SIG-M5 treated with dmso at 0.1 percent for 504 hours (cell line): ENCODE data around the gene KRT16.
"Not testable (repeated sequence)": the region's sequence is repeated elsewhere in the genome, so short reads cannot be mapped to it uniquely, and the experiment has no call there.

Source experiments
- DNase-seq: peaks from one replicate; lab custom pipeline; 2025; ENCODE audit not compliant: unreplicated experiment; lab: John Stamatoyannopoulos, UW

Gene KRT16

GRCh38 chr17:41615454-41615853, 2.9 kb upstream of the KRT16 start:
- DNase-seq, result no peak

GRCh38 chr17:41614767-41615166, 2.2 kb upstream of the KRT16 start:
- not testable (repeated sequence) for DNase-seq

DNA sequence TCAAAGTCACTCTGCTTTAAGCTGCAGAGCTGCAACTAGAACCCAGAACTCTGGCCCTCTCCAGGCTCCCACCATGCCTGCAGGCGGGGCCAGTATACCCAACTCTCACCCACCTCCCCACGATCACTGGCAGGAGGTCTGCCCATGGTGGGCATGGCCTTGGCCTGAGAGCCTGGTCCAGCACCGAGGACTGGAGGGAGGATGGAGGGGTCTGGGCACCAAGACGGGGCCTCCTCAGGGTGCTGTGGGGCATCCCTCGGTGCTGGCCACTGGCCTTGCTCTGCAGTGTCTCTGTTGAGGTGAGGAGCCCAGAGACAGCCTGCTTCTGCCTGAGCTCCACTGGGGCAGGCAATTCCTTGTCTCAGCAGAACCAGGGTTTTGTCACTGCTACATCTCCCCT, 1.5 kb upstream of the KRT16 start:
- no peak for DNase-seq

DNA sequence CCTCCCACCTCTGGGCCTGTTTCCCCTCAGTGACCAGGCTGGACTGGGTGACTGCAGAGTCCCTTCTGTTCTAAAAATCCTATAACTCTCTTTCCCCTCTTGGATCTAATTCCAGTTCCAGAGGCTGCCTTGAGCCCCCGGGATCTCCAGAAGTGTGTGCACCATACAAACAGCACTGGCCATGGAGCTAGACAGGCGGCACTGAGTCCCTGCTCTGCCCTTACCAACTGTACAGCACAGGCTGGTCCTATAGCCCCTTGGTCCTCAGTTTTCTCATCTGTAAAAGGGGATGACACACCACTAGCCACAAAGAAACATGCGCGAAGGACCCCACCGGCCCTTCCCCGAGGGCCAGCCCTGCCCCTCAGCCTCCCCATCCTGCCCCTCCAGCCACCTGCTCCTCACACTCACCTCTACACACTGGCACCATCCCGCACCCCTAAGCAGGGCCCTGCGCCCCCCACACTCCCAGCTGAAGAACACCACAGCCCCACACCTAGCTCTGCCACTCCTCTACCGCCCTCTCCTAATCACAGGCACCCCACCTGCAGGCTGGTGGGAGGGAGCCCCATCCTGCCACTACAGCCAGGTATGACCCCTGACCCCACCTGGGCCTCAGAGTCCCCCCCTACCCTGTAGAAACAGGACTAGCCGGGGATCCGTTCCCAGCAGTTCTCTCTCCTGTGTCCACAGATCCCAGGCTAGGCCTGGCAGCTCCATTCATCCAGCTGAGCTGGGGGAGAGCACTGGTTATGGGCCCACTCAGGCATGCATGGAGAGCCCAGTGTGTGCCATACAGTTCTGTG, 913 bp upstream of the KRT16 start:
- no peak for DNase-seq

- no peak for DNase-seq
These were observed 1.5 kb downstream of the KRT16 start for GRCh38 chr17:41610965-41611640.

DNA sequence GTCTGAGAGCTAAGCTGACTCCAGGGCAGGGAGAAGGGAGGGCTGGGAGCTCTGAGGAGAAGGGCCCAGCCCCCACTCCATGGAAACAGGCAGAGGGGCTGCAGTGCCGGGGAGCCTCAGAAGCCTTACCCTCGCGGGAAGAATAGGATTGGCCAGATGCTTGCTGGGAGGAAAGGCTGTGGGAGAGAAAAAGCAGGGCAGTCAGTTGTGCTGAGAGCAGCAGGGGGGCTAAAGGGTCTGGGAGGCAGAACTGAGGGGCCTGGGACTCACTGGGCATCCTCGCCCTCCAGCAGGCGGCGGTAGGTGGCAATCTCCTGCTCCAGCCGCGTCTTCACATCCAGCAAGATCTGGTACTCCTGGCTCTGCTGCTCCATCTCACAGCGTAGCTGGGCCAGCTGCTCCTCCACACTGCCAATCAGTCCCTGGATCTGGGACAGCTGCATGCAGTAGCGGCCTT, 2.5 kb downstream of the KRT16 start:
- DNase-seq, result not testable (repeated sequence)

GRCh38 chr17:41606930-41607329, 5.6 kb downstream of the KRT16 start:
- not testable (repeated sequence) for DNase-seq

- no peak for DNase-seq
These were observed 10.0 kb downstream of the KRT16 start for GRCh38 chr17:41602524-41602923.

DNA sequence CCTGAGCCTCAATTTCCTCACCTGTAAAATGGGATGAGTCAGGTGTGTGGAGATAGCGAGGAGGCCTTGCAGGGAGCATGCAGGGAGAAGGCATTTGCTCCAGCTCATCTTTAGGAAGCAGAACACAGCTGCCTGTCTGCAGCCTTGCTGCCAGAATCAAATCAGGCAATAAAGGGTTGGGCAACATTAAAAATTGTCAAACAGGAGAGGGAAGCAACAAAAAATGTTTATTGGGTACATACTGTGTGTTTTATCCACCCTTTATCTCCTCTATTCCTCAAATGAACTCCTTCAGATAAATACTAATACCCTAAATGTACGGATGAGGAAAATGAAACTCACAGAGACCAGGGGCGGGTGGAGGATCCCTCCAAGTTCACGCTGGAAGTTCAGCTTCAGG, 12.2 kb downstream of the KRT16 start:
- DNase-seq, result no peak

DNA sequence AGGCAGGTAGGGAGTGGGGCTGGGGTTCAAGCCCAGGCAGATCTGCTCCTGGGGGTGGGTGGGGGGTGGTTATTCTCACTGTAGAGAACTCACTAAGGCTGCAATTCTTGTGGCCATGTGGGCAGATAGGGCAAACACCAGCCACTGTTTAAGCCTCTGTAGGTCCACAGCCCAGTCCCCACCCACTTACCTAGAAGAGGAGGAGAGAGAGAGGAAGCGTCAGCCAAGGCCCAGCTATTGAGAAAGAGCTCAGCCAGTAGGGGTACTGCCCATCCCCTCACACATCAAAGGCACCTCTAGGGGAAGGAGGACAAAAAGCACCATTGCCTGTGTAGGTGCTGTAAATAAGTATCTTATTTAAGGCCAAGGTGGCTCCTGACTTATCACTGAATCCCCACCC, 12.9 kb downstream of the KRT16 start:
- no peak for DNase-seq

- no peak for DNase-seq
These were observed 17.0 kb downstream of the KRT16 start for GRCh38 chr17:41595585-41595984.

DNA sequence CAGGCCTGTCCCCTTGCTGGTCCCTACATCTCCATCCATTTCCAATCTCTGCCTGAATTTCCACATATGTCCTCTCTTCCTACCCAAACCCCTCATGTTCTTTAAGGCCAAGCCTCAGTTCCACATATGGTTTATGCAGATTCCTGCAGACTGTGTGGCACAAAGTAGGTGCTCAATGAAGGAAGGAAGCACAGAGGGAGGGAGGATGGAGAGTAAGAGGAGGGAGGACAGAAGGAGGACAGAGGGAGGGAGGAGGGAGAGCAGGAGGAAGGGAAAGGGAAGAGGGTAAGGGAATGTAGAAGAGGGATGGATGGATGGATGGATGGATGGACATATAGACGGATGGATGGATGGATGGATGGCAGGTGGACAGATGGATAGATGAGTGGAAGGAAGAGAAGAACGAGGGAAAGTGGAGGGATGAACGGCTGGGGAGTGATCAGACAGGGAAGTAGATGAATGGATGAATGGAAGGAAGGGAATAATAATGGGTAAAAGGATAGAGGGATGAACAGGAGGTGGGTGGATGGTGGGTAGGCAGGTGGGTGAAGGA, 18.1 kb downstream of the KRT16 start:
- DNase-seq, result no peak

DNA sequence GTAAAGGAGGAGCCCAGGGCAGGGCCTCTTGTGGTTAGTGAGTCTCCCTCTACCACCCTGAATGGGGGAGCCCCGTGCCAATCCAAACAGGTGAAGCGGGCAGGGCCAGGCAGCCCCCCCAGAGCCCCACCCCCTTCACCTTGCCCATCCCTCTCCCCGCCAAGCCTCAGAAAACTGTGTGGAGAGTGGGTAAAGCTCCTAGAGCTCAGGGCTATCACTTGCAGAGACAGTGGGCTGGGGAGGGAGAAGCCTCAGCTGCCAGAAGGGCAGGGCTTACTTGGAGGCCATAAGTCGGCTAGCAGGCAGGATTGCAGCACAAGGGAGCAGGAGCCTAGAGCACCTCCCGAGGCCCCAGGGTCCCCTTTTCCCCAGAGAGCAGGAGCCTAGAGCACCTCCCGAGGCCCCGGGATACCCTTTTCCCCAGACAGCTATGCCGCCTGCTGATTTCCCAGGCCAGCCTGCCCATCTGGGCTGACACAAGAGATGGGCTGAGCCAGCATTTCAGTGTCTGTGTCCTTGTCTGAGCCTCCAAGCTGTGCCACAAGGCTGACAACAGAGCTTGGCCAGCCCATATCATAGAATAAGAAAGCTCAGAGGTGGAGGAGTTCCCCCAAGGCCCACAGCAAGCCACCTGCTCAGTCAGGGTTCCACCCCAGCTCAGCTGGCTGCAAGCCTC, 19.1 kb downstream of the KRT16 start:
- no peak for DNase-seq

- no peak for DNase-seq
These were observed 19.8 kb downstream of the KRT16 start for GRCh38 chr17:41592601-41593305.

DNA sequence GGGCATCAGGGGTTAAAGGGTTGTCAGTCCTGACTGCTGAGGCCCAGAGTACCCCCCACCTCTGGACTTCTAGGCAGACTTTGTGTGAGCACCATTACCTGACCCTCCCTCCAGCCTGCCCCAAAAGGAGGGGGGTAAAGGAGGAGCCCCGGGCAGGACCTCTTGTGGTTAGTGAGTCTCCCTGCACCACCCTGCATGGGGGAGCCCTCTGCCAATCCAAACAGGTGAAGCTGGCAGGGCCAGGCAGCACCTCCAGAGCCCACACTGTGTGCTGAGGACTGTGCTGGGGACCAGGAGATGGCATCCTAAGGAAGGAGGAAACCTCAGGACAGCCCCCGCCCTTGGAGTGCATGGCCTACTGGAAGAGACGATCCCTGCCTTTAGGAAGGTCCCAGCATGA, 23.3 kb downstream of the KRT16 start:
- no peak for DNase-seq

- no peak for DNase-seq
These were observed 24.3 kb downstream of the KRT16 start for GRCh38 chr17:41588126-41588810.

GRCh38 chr17:41586863-41587495, 25.6 kb downstream of the KRT16 start, which contains the start of gene KRT14:
Gene KRT14 (minus strand): TSS chr17:41586895. CDS start chr17:41586834, 61 bp downstream.
- DNase-seq, result no peak

DNA sequence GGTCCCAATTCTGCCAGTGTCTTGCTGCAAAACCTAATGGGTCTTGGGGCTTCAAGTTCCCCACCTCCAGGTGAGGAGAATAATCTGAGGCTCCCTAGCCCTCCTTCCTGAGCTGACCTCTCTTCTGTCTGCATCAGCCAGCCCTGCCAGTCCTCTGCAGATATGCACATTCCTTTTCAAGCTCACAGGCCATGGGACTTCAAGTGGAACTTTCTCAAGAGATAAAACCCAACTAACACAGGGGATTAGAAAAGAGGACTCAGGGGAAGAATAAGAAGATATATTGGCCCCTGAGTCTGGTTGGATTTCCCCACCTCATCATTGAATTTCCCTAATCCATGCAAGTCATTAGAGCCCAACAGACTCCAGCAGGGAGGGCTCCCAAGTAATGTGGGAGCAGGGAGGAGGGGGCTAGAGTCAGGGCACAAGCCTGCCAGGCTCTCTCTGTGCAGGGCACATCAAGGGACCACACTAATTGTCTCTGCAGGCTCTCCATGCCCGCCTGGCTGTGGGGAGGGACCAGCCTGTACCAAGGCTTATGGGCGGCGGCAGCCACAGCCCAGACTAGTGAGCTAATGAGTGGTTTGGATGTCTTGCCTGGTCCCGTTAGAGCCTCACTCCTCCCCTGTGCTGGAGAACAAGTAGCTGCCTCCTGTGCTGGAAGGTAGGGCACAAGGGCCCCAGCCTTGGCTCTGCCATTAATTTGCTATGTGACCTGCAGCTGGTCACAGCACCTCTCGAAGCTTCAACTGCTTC, 27.1 kb downstream of the KRT16 start:
- DNase-seq, result no peak

GRCh38 chr17:41584331-41584927, 28.1 kb downstream of the KRT16 start:
- DNase-seq, result not testable (repeated sequence)
